ENCODE measurements around the gene IGSF8.

- TF ChIP-seq POLR2A (IDR thresholded peaks at IDR 0.05) (no peak), POLR2AphosphoS5 (IDR thresholded peaks at IDR 0.05; ENCODE audit: insufficient read depth in 1 of 2, low read depth in 1 of 2) (no peak)
Measured at GRCh38 chr1:160128636-160129035, 30.2 kb upstream of the IGSF8 start.

Data from vagina (tissue), 2 donors.